ENCODE data around the gene TGFBRAP1. TPM values are rescaled to one million over a fixed set of nuclear protein-coding genes. Genes with fewer than 3 reads are reported as not detected.

Gene TGFBRAP1
- total RNA-seq, 1 experiment from 2014 or later = 19.3 TPM

DNA sequence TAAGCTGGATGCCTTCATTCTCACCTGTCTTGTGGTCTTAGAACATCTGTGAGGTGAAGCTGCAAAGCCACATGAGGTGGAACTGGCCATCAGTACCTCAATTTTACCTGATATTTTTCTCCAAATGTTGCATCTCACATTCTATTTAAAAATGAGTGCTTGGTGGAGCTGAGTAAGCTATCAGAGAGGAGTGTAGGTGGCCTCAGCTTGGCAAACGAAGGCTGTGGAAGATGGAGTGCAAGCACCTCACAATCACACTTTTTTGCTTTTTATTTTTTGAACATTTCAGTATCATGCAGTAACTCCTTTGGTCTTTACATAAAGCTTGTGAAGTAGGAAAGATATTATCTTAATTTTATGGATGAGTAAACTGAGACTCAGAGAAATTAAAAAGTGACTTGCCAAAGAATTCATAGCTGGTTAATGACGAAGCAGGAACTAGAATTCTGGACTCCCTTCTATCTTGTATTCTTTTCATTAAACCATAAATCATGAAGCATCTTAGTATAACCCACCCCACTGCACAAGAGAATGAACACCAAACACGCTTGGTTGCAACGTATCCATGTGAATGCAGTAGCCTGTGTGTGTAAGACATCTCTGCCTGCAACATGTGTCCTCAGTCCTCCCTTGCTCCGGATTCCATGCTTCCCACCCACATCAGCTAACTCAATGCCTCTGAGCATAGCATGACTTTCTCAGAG, 35.1 kb upstream of the TGFBRAP1 start:
- DNase-seq (ENCODE audit: unreplicated experiment) = no peak
- BruUV-seq (replicated peaks) = no TSS peak
- intact Hi-C loops (cut with micrococcal nuclease) = no loop called here
- Mint-ChIP-seq H3K4me3 (ENCODE audit: unreplicated experiment) (no peak overlapping the region), H3K36me3 (ENCODE audit: insufficient read depth, unreplicated experiment) (peaks cover 97% of the 10 kb centered on the region), H3K9me3 (ENCODE audit: unreplicated experiment) (no peaks in the 10 kb centered on the region), H3K27ac (ENCODE audit: low read depth, unreplicated experiment) (no peak overlapping the region), H3K27me3 (ENCODE audit: insufficient read depth, unreplicated experiment) (no peaks in the 10 kb centered on the region), H3K4me1 (ENCODE audit: insufficient read depth, unreplicated experiment) (no peaks in the 10 kb centered on the region)
- TF ChIP-seq, protein P1, sequence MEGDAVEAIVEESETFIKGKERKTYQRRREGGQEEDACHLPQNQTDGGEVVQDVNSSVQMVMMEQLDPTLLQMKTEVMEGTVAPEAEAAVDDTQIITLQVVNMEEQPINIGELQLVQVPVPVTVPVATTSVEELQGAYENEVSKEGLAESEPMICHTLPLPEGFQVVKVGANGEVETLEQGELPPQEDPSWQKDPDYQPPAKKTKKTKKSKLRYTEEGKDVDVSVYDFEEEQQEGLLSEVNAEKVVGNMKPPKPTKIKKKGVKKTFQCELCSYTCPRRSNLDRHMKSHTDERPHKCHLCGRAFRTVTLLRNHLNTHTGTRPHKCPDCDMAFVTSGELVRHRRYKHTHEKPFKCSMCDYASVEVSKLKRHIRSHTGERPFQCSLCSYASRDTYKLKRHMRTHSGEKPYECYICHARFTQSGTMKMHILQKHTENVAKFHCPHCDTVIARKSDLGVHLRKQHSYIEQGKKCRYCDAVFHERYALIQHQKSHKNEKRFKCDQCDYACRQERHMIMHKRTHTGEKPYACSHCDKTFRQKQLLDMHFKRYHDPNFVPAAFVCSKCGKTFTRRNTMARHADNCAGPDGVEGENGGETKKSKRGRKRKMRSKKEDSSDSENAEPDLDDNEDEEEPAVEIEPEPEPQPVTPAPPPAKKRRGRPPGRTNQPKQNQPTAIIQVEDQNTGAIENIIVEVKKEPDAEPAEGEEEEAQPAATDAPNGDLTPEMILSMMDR (IDR thresholded peaks at IDR 0.05; ENCODE audit: unreplicated experiment) = no peak
- ChIA-PET CTCF (interaction anchor here (0.7 to 6.5 kb wide), 5 partner anchors 19 to 155 kb away, joined by 3 to 92 read pairs (median 3); no protein-coding TSS in a partner anchor), POLR2A (interaction anchor here (0.6 to 3.3 kb wide), 3 partner anchors 9 to 151 kb away, joined by 3 to 10 read pairs (median 5); no protein-coding TSS in a partner anchor)

DNA sequence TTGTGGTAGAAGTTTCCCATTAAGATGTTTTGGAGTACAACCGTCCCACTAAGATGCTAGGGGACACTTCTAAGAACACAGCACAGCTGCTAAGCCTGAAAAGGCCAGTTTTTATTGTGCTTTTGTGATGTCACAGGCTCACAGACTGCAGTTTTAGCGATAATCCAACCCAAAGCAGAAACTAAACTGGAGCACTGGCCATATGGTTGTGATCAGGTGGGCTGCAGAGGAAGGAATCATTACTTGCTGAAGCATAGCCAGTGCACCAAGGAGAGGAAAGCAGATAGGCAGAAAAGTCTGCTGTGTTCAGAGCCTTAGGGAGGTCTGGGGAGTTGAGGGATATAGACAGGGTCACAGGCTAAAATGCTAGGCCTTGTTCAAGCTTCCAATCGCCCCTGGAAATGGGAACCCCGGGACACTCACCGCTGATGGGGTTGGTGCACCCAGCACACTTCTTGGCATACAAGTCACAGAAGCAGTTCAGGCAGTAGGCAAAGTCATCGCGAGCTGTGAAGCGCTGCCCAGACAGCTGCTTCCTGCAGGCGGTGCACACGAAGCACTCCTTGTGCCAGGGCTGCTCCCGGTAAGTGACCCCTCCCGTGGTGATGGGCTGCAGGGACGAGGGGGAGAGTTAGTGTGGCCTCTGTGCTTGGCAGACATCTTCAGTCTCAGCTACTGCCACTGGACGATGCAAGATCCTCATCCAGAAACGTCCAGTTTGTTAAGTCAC, 33.5 kb upstream of the TGFBRAP1 start:
- no peak for DNase-seq (ENCODE audit: unreplicated experiment)
- H3K4me3 Mint-ChIP-seq (ENCODE audit: unreplicated experiment) = no peak overlapping the region
- H3K36me3 Mint-ChIP-seq (ENCODE audit: insufficient read depth, unreplicated experiment) = peaks cover 96% of the 10 kb centered on the region
- intact Hi-C loops (cut with micrococcal nuclease) = no loop called here
- no peaks in the 10 kb centered on the region for H3K27me3 Mint-ChIP-seq (ENCODE audit: insufficient read depth, unreplicated experiment)
- CTCF ChIA-PET = interaction anchor here (1.3 to 6.5 kb wide), 2 partner anchors 9 to 157 kb away, joined by 3 to 92 read pairs; no protein-coding TSS in a partner anchor
- no peaks in the 10 kb centered on the region for H3K4me1 Mint-ChIP-seq (ENCODE audit: insufficient read depth, unreplicated experiment)
- POLR2A ChIA-PET = no interaction called here
- H3K9me3 Mint-ChIP-seq (ENCODE audit: unreplicated experiment) = no peaks in the 10 kb centered on the region
- TF ChIP-seq, protein P1 (IDR thresholded peaks at IDR 0.05; ENCODE audit: unreplicated experiment) = no peak
- H3K27ac Mint-ChIP-seq (ENCODE audit: low read depth, unreplicated experiment) = no peak overlapping the region
- BruUV-seq (replicated peaks) = no TSS peak

DNA sequence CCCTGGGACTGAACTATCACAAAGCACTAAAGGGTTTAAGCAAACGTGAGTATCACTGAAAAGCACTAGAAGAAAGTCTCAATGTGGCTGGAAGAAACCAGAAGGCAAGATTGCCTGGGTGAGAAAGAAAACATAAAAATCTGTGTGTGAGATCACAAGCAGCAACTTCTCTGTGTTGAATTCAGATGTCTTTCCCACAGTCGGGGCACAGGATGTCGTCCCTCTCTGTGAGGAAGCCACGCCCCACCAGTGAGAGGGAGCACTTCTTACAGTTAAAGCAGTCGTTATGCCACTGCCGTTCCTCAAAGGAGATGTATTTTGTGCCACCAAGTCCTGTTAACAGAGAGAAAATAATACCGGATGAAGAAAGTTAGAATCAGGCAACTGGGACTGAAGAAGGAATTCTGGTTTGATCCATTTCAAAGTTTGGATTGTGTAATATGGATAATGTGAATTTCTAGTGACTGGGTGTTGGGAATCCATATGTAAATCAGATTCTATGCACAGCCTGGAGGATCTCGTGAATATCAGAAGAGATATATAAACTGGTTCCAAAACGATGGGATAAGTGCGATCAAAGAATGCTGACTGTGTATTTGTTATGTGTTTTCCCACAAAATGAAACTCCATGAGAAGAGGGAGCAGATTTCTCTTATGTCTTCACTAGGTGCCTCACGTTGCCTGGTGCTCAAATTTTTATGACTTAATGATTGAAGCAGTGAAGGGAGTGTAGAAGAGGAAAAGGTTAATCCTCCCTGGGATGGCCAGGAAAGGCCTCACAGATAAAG, 31.8 kb upstream of the TGFBRAP1 start:
- H3K9me3 Mint-ChIP-seq (ENCODE audit: unreplicated experiment) = no peaks in the 10 kb centered on the region
- CTCF ChIA-PET = interaction anchor here (0.7 kb wide), 1 partner anchor 158 kb away, joined by 3 read pairs; no protein-coding TSS in a partner anchor

More for the DNA sequence above, 31.8 kb upstream of the TGFBRAP1 start:
- TF ChIP-seq, protein P1 (IDR thresholded peaks at IDR 0.05; ENCODE audit: unreplicated experiment) = no peak
- Mint-ChIP-seq H3K27ac (ENCODE audit: low read depth, unreplicated experiment) (no peak overlapping the region), H3K27me3 (ENCODE audit: insufficient read depth, unreplicated experiment) (no peaks in the 10 kb centered on the region), H3K4me1 (ENCODE audit: insufficient read depth, unreplicated experiment) (no peaks in the 10 kb centered on the region), H3K36me3 (ENCODE audit: insufficient read depth, unreplicated experiment) (peaks cover 96% of the 10 kb centered on the region), H3K4me3 (ENCODE audit: unreplicated experiment) (no peak overlapping the region)
- DNase-seq (ENCODE audit: unreplicated experiment) = no peak
- intact Hi-C loops (cut with micrococcal nuclease) = no loop called here
- POLR2A ChIA-PET = interaction anchor here (0.6 to 0.8 kb wide), 2 partner anchors 9 to 162 kb away, joined by 3 to 4 read pairs; no protein-coding TSS in a partner anchor
- no TSS peak for BruUV-seq (replicated peaks)
